HepG2 (cell line): Measurements from ENCODE around the gene CTNNA3. TPM values are rescaled to one million over a fixed set of nuclear protein-coding genes. Genes with fewer than 3 reads are reported as not detected.
A peak's percentile ranks its signal among the peaks of the same experiment; 100 is the strongest.

Source experiments
- ARID5B ChIP-seq: IDR thresholded peaks from 2 replicates; pipeline ENCODE4 v1.4.0; 2020; ENCODE audit warnings: mild to moderate bottlenecking, missing genetic modification reagents
- CEBPB ChIP-seq: IDR thresholded peaks from 2 replicates; pipeline ENCODE4 v1.6.1; 2011; ENCODE audit warnings: low read depth, low read length, improper control_type of control experiment, borderline replicate concordance
- GPN1 ChIP-seq: sonication (generic); formaldehyde crosslinking; IDR thresholded peaks from 2 replicates; pipeline ENCODE4 v1.5.1; 2020; ENCODE audit warnings: missing genetic modification reagents, borderline replicate concordance
- HMG20A ChIP-seq: IDR thresholded peaks from 2 replicates; pipeline ENCODE4 v1.6.1; 2016; ENCODE audit warnings: borderline replicate concordance
- KAT2B ChIP-seq: fragments of 150-350 bp; IDR thresholded peaks from 2 replicates; pipeline ENCODE4 v1.6.1; 2014; ENCODE audit warnings: low read depth, low read length, borderline replicate concordance
- NFE2L2 ChIP-seq: fragments of 150-350 bp; IDR thresholded peaks from 2 replicates; pipeline ENCODE4 v1.6.1; 2014; ENCODE audit warnings: low read length
- NFRKB ChIP-seq: fragments of 450-650 bp; IDR thresholded peaks from 2 replicates; pipeline ENCODE4 v1.6.1; 2017
- SIX1 ChIP-seq: sonication (generic); formaldehyde crosslinking; IDR thresholded peaks from 2 replicates; pipeline ENCODE4 v1.4.0; 2020; ENCODE audit warnings: missing genetic modification reagents, borderline replicate concordance
- SRF ChIP-seq: IDR thresholded peaks from 2 replicates; pipeline ENCODE4 v1.6.1; 2011; ENCODE audit warnings: mild to moderate bottlenecking, low read depth, low read length, moderate library complexity
- THYN1 ChIP-seq: sonication (generic); formaldehyde crosslinking; IDR thresholded peaks from 2 replicates; pipeline ENCODE4 v1.8.1; 2023; ENCODE audit warnings: low read depth, mild to moderate bottlenecking, moderate library complexity, missing genetic modification reagents, borderline replicate concordance
- ZNF180 ChIP-seq: sonication (generic); formaldehyde crosslinking; IDR thresholded peaks from 2 replicates; pipeline ENCODE4 v1.4.0; 2020; ENCODE audit warnings: low read depth, missing genetic modification reagents, borderline replicate concordance
- ZNF564 ChIP-seq: sonication (generic); formaldehyde crosslinking; IDR thresholded peaks from 2 replicates; pipeline ENCODE4 v1.8.1; 2023; ENCODE audit warnings: mild to moderate bottlenecking, missing genetic modification reagents
- ZNF572 ChIP-seq: sonication (generic); formaldehyde crosslinking; IDR thresholded peaks from 2 replicates; pipeline ENCODE4 v1.5.1; 2020; ENCODE audit warnings: mild to moderate bottlenecking, missing genetic modification reagents
- polyA plus RNA-seq, 8 experiments: library from polyadenylated mRNA; depleted of rRNA in 3 of 8; stranded (reverse) in 7 of 8; unstranded in 1 of 8; fragments of >200 nt; fragmentation: Illumina TruSeq in 4 of 8; extraction: Trizol in 4 of 8; gene quantifications; 2 replicates each; pipeline versions ENCODE4 v1.2.1 to v1.2.3, GENCODE V29; 2011 to 2016; ENCODE audit warnings: low read depth in 4 of 8, missing spikeins in 1 of 8, mixed read lengths in 1 of 8; ENCODE audit not compliant: insufficient read depth in 1 of 8
- total RNA-seq, 5 experiments: library from RNA; depleted of rRNA; stranded (reverse); fragments of >200 nt; fragmentation: Illumina TruSeq; extraction: Trizol; gene quantifications; 2 replicates each; pipeline ENCODE4 v1.2.3, GENCODE V29; 2016; ENCODE audit warnings: low read depth in 1 of 5
- TF ChIP-seq, protein P1 (sequence below): IDR thresholded peaks from 2 replicates; pipeline ENCODE4 v1.6.1; 2016; ENCODE audit warnings: mild to moderate bottlenecking
- TF ChIP-seq, protein P2 (sequence below): IDR thresholded peaks from 2 replicates; pipeline ENCODE4 v1.6.1; 2016; ENCODE audit warnings: low read depth
- TF ChIP-seq, protein P3 (sequence below): sonication (generic); formaldehyde crosslinking; IDR thresholded peaks from 2 replicates; pipeline ENCODE4 v1.5.1; 2020; ENCODE audit warnings: mild to moderate bottlenecking, missing genetic modification reagents, borderline replicate concordance
- TF ChIP-seq, protein P4 (sequence below): sonication (generic); formaldehyde crosslinking; IDR thresholded peaks from 2 replicates; pipeline ENCODE4 v1.8.0; 2022; ENCODE audit warnings: mild to moderate bottlenecking, missing genetic modification reagents, borderline replicate concordance

CTNNA3 gene
- total and polyA plus RNA-seq, 2 of the 13 experiments (the other 11 are each of a cell fraction or from before 2014, with no cell fraction given) = not detected

DNA sequence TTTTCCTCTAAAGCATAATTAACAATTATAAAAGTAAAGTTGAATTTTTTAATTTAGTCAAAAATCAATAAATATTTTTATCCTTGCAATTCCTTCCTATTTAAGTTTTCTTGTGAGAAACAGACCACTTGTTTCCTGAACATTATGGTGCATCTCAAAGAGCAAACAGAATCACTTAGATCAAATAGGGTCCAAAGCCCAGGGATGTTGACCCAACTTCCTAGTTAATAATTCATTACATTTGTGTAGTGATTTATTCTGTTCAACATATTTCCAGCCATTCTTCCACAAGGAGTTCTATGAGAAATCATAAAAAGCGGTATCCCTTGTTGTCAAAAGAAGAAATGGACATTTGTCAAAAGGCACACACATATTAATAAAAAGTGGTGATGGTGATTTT lies 454.5 kb downstream of the CTNNA3 start (continued):
- TF ChIP-seq ZNF564 (no peak), GPN1 (CRISPR knock-in tag) (no peak), KAT2B (no peak), ZNF572 (CRISPR knock-in tag) (no peak), CEBPB (peak; percentile 11; the same call in 1 of the 2 replicates), ZNF180 (CRISPR knock-in tag) (no peak), NFE2L2 (no peak), SIX1 (no peak), SRF (no peak), NFRKB (no peak), ARID5B (CRISPR knock-in tag) (peak; percentile 46), THYN1 (CRISPR knock-in tag) (no peak), HMG20A (peak; percentile 69; the same call in 1 of the 2 replicates)
- TF ChIP-seq, protein P1, sequence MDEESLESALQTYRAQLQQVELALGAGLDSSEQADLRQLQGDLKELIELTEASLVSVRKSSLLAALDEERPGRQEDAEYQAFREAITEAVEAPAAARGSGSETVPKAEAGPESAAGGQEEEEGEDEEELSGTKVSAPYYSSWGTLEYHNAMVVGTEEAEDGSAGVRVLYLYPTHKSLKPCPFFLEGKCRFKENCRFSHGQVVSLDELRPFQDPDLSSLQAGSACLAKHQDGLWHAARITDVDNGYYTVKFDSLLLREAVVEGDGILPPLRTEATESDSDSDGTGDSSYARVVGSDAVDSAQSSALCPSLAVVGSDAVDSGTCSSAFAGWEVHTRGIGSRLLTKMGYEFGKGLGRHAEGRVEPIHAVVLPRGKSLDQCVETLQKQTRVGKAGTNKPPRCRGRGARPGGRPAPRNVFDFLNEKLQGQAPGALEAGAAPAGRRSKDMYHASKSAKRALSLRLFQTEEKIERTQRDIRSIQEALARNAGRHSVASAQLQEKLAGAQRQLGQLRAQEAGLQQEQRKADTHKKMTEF (CRISPR knock-in tag) = 0 out of 2 replicates have a peak, but pooled peaks have one; percentile 19
- TF ChIP-seq, protein P2, sequence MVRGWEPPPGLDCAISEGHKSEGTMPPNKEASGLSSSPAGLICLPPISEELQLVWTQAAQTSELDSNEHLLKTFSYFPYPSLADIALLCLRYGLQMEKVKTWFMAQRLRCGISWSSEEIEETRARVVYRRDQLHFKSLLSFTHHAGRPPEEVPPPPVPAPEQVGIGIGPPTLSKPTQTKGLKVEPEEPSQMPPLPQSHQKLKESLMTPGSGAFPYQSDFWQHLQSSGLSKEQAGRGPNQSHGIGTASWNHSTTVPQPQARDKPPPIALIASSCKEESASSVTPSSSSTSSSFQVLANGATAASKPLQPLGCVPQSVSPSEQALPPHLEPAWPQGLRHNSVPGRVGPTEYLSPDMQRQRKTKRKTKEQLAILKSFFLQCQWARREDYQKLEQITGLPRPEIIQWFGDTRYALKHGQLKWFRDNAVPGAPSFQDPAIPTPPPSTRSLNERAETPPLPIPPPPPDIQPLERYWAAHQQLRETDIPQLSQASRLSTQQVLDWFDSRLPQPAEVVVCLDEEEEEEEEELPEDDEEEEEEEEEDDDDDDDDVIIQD = no peak
- TF ChIP-seq, protein P3, sequence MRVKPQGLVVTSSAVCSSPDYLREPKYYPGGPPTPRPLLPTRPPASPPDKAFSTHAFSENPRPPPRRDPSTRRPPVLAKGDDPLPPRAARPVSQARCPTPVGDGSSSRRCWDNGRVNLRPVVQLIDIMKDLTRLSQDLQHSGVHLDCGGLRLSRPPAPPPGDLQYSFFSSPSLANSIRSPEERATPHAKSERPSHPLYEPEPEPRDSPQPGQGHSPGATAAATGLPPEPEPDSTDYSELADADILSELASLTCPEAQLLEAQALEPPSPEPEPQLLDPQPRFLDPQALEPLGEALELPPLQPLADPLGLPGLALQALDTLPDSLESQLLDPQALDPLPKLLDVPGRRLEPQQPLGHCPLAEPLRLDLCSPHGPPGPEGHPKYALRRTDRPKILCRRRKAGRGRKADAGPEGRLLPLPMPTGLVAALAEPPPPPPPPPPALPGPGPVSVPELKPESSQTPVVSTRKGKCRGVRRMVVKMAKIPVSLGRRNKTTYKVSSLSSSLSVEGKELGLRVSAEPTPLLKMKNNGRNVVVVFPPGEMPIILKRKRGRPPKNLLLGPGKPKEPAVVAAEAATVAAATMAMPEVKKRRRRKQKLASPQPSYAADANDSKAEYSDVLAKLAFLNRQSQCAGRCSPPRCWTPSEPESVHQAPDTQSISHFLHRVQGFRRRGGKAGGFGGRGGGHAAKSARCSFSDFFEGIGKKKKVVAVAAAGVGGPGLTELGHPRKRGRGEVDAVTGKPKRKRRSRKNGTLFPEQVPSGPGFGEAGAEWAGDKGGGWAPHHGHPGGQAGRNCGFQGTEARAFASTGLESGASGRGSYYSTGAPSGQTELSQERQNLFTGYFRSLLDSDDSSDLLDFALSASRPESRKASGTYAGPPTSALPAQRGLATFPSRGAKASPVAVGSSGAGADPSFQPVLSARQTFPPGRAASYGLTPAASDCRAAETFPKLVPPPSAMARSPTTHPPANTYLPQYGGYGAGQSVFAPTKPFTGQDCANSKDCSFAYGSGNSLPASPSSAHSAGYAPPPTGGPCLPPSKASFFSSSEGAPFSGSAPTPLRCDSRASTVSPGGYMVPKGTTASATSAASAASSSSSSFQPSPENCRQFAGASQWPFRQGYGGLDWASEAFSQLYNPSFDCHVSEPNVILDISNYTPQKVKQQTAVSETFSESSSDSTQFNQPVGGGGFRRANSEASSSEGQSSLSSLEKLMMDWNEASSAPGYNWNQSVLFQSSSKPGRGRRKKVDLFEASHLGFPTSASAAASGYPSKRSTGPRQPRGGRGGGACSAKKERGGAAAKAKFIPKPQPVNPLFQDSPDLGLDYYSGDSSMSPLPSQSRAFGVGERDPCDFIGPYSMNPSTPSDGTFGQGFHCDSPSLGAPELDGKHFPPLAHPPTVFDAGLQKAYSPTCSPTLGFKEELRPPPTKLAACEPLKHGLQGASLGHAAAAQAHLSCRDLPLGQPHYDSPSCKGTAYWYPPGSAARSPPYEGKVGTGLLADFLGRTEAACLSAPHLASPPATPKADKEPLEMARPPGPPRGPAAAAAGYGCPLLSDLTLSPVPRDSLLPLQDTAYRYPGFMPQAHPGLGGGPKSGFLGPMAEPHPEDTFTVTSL (CRISPR knock-in tag) = peak; percentile 84; the same call in 1 of the 2 replicates
- TF ChIP-seq, protein P4, sequence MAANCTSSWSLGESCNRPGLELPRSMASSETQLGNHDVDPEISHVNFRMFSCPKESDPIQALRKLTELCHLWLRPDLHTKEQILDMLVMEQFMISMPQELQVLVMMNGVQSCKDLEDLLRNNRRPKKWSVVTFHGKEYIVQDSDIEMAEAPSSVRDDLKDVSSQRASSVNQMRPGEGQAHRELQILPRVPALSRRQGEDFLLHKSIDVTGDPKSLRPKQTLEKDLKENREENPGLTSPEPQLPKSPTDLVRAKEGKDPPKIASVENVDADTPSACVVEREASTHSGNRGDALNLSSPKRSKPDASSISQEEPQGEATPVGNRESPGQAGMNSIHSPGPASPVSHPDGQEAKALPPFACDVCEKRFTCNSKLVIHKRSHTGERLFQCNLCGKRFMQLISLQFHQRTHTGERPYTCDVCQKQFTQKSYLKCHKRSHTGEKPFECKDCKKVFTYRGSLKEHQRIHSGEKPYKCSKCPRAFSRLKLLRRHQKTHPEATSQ = no peak
